Bone marrow (tissue), 2 donors: ENCODE measurements around the gene PADI3.
"Not testable (repeated sequence)": the region's sequence is repeated elsewhere in the genome, so short reads cannot be mapped to it uniquely, and the experiment has no call there.

Experiments
- DNase-seq, 2 donors: peaks; one replicate each; lab custom pipeline; 2025; lab: John Stamatoyannopoulos, UW

Gene PADI3

DNA sequence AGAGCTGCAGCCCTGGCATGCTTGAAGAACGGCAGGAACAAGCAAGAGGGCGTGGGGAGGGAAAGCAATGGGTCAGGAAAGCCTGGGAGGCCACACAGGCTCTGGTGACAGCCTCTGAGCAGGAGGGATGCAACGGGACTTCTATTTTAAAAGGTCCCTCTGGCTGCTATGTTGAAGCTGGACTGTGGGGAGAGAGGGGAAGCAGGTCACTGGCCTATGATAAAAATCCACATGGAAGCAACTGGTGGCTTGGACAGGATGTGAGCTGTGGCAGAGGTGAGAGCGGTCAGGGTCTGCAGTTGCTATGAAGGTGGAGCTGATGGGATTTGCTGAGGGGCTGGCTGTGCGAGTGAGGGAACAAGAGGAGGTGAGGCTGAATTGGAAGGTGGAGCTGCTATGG lies 32.8 kb upstream of the PADI3 start:
- no peak for DNase-seq

DNA sequence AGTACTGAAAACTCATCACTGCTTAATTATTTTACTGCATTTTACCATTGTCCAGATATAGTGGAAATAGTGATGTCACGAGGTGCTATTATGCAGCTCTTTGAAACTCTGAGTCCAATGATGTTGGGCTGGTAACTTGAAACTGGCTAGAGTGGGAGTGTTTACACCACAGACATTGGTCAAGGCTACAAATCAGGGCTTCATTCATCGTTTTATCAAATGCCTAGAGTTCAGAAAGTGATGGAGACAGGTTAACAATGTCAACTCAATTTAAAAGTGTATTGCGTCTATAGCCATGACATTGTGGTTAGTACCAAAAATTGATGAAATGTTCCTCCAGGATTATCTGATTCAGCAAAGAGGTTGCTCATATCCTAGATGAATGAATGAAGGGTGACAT lies 31.3 kb upstream of the PADI3 start:
- DNase-seq, result no peak

DNA sequence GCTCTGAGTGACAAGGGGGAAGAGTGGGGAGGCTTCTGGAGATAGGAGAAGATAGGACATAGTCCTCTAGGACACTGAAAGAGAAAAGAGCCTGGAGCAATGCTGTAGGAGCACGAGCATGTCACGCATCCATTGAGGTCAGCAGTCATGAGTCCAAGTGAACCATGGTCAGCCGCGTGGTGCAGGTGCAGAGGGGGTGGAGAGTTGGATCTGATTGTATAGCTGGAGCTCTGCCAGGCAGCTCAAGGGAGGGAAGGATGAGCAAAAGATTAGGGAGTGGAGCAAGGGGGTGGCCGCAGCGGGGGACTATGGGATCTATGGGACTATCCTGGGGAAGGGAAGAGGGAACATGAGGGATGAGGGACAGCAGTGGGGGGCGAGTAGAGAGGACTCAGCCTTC lies 30.0 kb upstream of the PADI3 start:
- no peak for DNase-seq

DNA sequence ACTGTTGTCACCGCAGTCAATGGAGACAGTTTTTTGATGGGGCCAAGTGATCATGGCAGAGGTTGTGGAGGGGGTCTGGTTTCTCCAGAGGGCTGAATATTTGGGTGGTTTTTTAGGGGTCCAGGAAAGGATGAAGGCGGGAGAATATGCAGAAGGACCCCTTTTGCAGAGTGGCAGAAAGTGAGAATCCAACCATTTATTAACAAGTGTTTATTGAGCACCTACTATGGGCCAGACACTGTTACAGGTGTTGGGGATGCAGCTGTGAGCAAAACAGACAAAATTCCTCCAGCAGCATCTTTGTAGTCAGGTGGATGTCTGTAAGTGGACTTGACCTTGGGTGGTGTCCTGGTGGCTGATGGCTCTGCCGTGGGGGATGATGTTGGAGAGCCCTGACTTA lies 28.6 kb upstream of the PADI3 start:
- DNase-seq, result no peak

DNA sequence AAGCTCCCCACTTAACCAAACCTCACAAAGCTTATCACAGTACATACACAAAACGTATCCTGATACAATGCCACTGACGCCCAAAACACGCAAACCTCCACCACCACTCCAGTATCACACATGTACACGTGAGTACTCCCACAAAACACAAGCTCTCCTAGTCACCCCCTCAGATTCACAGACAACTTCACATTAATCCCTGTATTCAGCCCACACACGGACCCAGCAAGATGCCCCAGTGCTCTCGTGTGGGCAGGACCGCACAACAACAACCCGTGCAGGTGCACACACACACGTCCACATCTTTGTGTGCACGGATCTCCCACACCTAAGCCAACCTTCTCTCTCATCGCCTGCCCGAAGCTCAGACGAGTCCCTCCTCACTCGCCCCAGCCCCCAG lies 26.3 kb upstream of the PADI3 start:
- DNase-seq, result no peak

DNA sequence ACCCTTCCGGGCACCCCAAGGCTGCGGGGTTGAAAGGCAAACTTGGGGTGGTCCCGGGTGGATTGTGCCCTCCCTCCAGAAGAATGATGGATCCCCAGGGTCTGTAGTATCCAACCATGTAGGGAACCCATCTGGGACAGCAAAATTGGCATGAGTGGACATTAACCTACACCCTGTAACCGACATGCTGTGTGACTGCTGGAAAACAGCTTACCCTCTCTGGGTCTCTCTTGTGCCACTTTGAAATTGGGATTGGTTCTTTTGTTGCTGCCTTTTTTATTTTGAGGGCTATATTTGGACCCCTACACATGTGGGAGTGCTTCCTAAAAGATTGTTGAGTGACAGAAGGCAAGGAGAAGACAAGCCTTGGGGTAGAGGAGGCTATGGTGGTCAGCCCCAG lies 24.5 kb upstream of the PADI3 start:
- no peak for DNase-seq

DNA sequence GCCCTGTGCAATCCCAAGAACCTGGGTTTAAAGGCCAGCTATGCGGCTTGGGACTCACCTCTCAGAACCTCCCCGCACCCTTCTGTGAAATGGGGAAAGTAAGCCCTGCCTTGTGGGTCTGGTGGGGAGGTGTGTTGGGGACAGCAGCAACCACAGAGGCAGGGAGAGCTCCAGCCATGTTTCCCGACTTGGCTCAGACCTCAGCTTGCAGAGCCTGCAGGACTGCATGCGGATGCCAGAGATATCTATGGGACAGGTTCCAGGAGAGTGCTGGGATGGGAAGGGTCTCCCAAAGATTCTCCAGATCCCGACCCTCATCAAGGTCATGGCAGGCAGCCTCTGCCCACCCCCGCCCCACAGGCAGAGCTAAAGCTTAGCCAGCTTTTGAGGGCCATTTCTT lies 23.8 kb upstream of the PADI3 start:
- no peak for DNase-seq

DNA sequence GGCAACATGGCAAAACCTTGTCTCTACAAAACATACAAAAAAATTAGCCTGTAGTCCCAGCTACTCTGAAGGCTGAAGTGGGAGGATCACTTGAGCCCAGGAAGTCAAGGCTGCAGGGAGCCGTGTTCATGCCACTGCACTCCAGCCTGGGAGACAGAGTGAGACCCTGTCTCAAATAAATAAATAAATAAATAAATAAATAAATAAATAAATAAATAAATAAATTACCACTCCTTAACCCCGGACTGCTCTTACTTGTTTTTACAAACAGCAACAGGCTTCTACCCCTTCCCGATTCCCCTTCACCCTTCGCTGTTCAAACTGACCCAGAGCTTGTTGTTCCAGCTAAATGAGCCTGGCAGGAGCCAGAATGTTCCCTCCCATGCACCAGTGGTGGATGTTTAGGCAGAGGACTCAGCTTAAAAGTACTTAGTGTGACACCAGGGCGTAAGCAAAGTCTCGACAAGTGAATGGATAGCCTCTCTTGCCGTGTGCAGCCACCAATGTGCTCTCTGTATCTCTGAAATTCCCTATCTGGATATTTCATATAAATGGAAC lies 21.5 kb upstream of the PADI3 start:
- DNase-seq, result no peak

DNA sequence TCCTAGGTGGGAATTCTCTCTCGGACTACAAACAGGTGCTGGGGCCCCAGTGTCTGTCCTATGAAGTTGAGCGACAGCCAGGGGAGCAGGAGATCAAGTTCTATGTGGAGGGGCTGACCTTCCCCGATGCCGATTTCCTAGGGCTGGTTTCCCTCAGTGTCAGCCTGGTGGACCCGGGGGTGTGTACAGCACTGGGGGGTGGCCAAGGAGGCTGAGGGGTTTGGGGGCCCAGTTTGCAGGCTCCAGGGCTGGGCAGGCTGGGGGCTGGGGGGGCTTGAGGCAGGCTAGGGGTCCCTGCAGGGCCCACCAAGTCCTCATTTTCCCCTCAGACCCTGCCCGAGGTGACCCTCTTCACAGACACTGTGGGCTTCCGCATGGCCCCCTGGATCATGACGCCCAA lies 20.3 kb upstream of the PADI3 start:
- no peak for DNase-seq

DNA sequence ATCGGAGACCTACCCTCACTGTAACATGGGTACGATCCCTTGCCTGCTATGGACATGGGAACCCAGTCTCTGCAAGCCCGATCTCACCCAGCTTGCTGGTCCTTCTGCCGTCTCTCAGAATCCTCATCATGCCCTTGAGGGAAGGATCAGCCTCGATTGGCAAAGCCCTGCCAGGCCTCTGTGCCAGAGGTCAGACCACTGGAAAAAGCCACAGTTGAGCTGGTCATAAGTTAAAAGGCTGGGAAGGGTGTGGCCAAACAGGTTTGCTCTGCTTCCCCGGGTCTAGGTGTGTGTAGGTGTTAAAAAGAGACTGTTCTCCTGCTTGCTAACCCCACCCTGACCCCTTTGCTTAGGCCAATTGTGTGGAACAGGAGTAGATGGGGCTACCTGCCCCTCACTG lies 19.5 kb upstream of the PADI3 start:
- DNase-seq, result no peak

DNA sequence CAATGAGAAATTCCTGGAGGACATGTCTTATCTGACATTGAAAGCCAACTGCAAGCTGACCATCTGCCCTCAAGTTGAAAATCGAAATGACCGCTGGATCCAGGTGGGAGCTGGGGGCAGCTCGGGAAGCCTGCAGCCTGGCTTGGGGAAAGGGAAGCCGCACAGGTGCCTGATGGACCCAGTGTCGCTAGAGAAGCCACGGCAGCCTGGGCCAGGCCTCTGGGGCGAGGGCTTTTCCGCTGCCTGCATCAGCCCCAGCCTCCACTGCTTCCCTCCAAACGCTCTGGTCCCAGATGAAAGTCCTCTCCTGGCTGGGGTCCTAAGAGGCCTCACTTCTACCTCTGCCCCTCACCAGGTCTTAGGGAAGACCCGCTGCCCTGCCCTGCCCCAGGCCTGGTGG lies 18.8 kb upstream of the PADI3 start:
- DNase-seq, result no peak

DNA sequence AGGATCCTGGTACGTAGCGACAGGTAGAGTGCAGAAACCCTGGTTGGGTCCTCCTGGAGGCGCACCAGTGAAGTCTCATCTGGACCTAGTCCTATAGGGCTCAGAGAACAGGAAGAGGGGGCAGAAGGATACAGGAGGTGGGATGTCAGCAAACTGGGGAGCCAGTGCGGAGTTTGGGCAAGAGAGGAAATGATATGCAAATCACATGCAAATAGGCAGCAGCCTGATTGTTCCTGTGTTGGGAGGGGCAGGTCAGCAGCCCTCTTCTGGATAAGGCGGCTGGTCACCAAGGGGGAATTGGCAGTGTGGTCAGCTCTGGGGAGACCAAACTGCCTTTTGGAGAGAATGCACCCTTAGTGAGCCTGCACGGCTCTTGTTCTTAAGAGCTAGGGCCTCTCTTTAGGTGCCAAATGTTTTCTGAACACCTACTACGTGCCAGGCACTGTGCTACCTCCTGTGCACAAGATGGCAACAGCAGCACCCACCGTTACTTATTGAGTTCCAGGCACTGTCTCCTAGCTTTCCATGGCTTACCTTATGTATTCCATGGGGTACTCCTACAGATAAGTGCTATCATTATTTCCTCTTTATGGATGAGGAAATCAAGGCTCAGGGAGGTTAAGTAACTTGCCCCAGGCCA lies 18.1 kb upstream of the PADI3 start:
- no peak for DNase-seq

DNA sequence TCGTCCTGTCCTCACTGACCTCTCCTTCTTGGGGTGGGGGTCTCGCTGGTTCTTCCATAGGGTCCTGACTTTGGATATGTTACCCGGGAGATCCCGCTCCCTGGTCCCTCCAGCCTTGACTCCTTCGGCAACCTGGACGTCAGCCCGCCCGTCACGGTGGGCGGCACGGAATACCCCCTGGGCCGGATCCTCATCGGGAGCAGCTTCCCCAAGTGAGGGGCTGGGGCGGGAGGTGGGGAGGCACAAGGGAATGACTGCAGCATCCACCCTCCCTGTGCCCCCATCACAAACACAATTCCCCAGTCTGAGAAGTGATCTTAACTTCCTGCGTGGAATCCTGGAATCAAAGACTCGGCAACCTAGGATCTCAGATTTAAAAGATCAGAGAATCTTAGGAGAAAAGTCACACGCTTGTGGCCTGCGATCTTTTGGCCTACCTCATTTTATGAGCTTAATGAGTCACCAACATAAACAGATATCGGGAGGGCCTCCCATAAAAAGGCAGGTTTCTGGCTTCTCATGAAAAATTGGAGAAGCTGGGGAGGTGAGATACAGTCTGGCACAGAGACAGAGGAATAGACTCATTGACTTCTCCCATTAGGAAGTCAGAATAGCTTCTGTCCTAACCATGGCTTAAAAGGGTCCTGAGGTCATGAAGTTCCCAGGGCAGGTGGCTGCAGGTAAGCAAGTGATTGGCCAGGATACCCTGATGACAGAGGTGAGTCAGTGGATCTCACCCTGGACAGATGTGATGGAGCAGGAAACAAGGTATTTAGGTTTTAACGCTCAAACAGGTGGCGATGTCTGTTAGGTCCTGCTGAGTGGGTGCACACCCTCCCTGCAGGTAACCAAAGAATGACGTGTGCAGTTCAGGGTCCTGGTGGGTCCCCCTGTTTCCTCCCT lies 15.9 kb upstream of the PADI3 start:
- DNase-seq, result no peak

DNA sequence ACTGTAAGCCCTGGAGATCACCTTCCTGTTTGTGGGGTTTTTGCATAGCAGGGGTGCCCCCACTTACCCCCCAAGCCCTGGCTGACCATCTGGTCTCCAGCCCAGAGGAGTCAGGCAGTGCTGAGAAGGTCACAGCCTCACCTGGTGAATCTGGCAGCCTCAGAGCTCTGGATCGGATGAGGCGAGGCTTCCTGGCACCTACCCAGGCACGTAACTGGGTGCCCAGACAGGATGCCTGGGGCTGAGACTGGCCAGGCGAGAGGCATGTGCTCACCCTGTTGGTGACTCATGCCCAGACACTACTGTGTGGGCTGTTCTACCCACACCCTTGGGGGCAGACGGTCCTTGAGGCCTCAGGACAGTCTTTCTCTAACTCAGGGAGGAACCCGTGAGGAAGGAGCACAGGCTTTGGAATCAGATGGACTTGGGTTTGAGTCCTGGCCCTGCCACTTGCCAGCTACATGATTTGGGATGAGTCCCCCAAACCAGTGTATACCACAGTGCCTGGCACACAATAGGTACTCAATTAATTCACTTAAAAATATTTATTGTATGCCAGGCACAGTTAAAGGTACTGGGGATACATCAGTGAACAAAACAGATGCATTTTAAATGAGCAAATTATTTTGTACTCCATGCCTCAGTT lies 15.1 kb upstream of the PADI3 start:
- DNase-seq, result peak; percentile 2 to 55

DNA sequence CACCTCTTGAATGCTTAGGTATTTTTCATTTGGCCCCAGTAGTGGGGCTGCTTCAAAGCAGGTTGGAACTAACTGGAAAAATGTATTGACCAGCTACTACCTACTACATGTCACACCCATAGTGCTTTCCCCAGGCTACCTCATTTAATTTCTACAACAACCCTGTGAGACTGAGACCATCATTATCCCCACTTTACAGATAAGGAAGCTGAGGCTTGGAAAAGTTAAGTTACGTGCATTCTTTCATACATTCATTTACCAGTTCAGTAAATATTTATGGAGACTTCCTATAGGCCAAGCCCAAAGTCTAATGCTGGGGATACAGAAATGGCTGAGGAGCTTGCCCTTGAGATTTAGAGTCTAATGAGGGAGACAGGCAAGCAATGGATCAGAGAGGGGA lies 14.5 kb upstream of the PADI3 start:
- DNase-seq, result no peak

DNA sequence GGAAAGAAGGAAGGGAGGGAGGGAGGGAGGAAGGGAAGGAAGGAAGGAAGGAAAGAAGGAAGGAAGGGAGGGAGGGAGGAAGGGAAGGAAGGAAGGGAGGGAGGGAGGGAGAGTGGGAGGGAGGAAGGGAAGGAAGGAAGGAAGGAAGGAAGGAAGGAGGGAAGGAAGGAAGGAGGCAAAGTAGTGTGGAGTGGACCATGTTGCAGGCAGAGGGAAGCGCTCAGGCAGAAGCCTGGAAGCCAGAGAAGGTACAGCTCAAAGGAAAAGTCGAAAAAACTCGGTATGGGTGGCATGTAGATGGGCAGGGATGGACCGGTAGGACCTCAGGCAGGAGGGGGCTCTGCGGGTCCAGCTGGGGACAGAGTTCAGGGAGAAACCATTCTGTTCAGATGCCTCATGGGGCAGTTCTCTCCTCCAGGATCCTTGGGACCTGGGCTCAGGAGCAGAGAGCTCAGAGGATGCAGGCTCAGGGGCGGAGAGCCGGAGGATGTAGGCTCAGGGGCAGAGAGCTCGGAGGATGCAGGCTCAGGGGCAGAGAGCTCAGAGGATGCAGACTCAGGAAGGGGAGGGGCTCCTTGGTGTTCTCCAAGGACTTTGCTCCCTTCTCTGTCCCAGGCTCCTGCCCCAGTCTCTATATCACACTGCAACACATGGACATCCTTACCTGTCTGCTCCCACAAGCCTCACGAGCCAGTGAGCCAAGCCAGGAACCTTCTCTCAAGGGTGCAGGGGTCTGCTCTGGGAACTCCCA lies 13.6 kb upstream of the PADI3 start:
- no peak for DNase-seq

DNA sequence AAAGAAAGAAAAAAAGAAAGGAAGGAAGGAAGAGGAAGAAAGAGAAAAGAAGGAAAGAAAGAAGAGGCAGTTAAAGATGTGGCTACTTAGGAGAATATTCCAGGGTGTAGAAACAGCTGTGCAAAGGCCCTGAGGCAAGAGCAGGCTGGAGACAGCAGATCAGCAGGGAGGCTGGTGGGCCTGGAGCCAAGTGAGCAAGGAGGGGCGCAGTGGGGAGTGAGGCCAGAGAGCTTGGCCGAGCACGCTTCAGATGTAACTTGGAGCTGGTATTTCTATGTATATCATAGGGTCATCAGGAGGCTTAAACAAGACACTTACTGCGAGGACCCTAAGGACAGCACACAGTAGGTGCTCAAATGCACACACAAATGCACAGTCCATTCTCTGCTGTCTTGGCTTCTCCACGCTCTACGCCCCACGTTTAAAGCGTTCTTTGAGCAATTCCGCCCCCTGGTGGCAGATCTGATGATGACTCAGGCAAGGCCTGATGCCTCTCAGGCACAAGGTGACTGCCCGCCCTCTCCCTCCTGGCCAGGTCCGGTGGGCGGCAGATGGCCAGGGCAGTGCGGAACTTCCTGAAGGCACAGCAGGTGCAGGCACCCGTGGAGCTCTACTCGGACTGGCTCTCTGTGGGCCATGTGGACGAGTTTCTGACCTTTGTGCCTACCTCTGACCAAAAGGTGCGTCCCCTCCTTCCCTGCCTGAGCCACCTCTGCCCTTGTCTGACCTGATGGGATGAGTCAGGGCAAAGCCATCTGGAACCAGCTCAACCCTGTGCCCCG lies 11.9 kb upstream of the PADI3 start:
- peak; percentile 67 to 72 for DNase-seq

DNA sequence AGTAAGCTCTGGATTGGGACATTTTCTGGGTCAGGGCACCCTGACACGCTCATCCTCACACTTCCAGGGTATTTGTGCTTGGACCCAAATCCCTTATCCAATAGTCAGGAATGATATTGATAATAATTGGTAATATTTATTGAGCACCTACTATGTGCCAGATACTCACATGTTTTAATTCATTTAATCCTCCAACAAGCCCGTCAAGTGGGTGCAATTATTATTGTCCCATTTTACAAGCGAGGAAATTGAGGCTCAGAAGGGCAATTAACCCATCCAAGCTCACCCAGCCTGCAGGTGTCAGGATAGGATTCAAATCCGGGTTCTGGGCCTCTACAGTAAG lies 11.4 kb upstream of the PADI3 start:
- DNase-seq, result no peak

DNA sequence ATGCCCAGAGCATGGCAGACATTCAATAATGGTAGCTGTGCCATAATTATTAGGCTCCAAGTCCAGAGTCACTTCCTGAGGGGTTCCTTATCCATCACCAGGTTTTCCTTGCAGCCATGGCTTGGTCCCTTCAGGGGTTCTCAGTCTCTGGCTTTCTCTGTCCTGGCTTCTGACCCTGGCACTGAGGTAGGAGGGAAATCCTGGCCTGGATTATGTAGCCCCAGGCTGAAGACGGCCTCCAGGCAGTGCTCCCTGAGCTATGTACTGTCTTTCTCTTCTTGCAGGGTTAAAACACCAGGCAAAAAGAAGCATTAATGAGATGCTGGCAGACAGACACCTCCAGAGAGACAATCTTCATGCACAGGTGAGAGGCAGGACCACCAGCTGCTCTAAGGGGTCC lies 9.5 kb upstream of the PADI3 start:
- peak in 1 of 2 donors; percentile 45 for DNase-seq

DNA sequence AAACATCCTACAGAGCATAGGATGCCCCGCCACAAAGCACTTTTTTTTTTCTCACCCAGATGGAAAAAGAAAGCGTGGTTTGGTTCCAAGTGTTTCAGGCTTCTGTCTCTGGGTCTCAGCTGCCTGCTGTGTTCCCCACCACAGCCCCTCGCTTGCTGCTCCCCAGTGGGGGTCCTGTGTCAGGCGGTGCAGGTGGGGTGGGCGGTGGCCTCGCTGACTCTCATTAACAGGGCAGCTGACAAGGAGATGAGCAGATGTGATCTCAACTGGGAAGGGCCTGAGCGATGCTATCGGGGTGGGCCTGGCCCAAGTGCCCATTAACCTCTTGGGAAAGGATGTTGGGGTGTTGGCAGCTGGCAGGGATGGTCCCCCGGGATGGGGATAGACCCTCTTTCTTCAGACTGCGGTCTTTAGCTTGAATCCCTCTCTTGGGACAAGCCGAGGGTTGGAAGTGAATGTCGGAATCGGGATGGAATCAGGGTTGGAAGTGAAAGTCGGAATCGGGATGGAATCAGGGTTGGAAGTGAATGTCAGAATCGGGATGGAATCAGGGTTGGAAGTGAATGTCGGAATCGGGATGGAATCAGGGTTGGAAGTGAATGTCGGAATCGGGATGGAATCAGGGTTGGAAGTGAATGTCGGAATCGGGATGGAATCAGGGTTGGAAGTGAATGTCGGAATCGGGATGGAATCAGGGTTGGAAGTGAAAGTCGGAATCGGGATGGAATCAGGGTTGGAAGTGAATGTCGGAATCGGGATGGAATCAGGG lies 7.7 kb upstream of the PADI3 start:
- not testable (repeated sequence) for DNase-seq

DNA sequence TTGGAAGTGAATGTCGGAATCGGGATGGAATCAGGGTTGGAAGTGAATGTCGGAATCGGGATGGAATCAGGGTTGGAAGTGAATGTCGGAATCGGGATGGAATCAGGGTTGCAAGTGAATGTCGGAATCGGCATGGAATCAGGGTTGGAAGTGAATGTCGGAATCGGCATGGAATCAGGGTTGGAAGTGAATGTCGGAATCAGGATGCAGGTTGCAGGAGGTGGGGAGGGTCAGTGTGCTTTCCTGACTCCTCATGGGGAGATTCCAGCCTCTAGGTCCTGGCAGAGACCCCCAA lies 7.2 kb upstream of the PADI3 start:
- DNase-seq, result not testable (repeated sequence)
